SK-N-SH (cell line): ENCODE data around the gene SLC7A14.

ENCODE experiments used
- CHD2 ChIP-seq: fragments of 150-350 bp; IDR thresholded peaks from 2 replicates; pipeline ENCODE4 v1.6.1; 2018; ENCODE audit warnings: low read length; ENCODE audit not compliant: partially characterized antibody
- CTCF ChIP-seq: fragments of 200-600 bp; sonication (generic); IDR thresholded peaks from 2 replicates; pipeline ENCODE4 v1.6.1; 2017; ENCODE audit warnings: antibody characterized with exemption, mild to moderate bottlenecking, moderate library complexity
- EP300 ChIP-seq, 2 experiments: IDR thresholded peaks; 2 replicates each; pipeline versions ENCODE4 v1.4.0 to v1.6.1; 2012; ENCODE audit warnings: borderline replicate concordance in 1 of 2, low read depth in 1 of 2, low read length in 1 of 2
- EZH2phosphoT487 ChIP-seq: fragments of 200-600 bp; sonication (generic); IDR thresholded peaks from 2 replicates; pipeline ENCODE4 v1.6.1; 2017; ENCODE audit warnings: low read depth, mixed run types, mild to moderate bottlenecking, antibody characterized with exemption, moderate library complexity, borderline replicate concordance
- FOSL2 ChIP-seq: IDR thresholded peaks from 2 replicates; pipeline ENCODE4 v1.4.0; 2012; ENCODE audit warnings: low read depth, mild to moderate bottlenecking, moderate library complexity, borderline replicate concordance
- JUND ChIP-seq: IDR thresholded peaks from 2 replicates; pipeline ENCODE4 v1.4.0; 2012
- MEF2A ChIP-seq: IDR thresholded peaks from 2 replicates; pipeline ENCODE4 v1.4.0; 2012; ENCODE audit warnings: low read depth, borderline replicate concordance
- MXI1 ChIP-seq: IDR thresholded peaks from 2 replicates; pipeline ENCODE4 v1.6.1; 2012; ENCODE audit warnings: mild to moderate bottlenecking, low read depth, low read length, improper control_type of control experiment
- POLR2AphosphoS5 ChIP-seq: IDR thresholded peaks from 2 replicates; pipeline ENCODE4 v1.6.1; 2012; ENCODE audit warnings: low read depth, low read length
- RAD21 ChIP-seq: IDR thresholded peaks from 2 replicates; pipeline ENCODE4 v1.6.1; 2012; ENCODE audit warnings: mild to moderate bottlenecking, low read length
- REST ChIP-seq: IDR thresholded peaks from 2 replicates; pipeline ENCODE4 v1.6.1; 2012; ENCODE audit warnings: mild to moderate bottlenecking, low read depth, low read length, moderate library complexity
- SIN3A ChIP-seq: IDR thresholded peaks from 2 replicates; pipeline ENCODE4 v1.6.1; 2012; ENCODE audit warnings: low read depth, mild to moderate bottlenecking, low read length, moderate library complexity, borderline replicate concordance
- ZBTB33 ChIP-seq: IDR thresholded peaks from 2 replicates; pipeline ENCODE4 v1.4.0; 2012; ENCODE audit warnings: low read depth, borderline replicate concordance

- TF ChIP-seq EP300 (IDR thresholded peaks at IDR 0.05; ENCODE audit: borderline replicate concordance in 1 of 2, low read depth in 1 of 2, low read length in 1 of 2) (no peak), CTCF (no peak), SIN3A (no peak), MXI1 (no peak), CHD2 (no peak), POLR2AphosphoS5 (no peak), EZH2phosphoT487 (no peak), ZBTB33 (no peak), REST (no peak), JUND (0 out of 2 replicates have a peak, but pooled peaks have one; percentile 10), RAD21 (no peak), FOSL2 (no peak), MEF2A (no peak)
Observed at GRCh38 chr3:170475092-170475685, 110.7 kb downstream of the SLC7A14 start.
